Ascending aorta (tissue), 2 donors: ENCODE measurements around the gene RMI2. TPM values are rescaled to one million over a fixed set of nuclear protein-coding genes. Genes with fewer than 3 reads are reported as not detected.
A peak's percentile ranks its signal among the peaks of the same experiment; 100 is the strongest.

Experiments used
- DNase-seq, 2 donors: peaks; one replicate each; pipeline ENCODE4 v3.0.0-alpha.2; 2019; ENCODE audit warnings: low spot score in 2 of 2
- H3K27ac ChIP-seq, 2 donors: fragments of 200-600 bp; sonication (generic); one replicate each; pipeline ENCODE4 v1.5.1; 2016 to 2017; ENCODE audit warnings: mild to moderate bottlenecking in 1 of 2
- H3K27me3 ChIP-seq: fragments of 200-600 bp; sonication (generic); one replicate; pipeline ENCODE4 v1.5.1; 2017
- H3K36me3 ChIP-seq, 2 donors: fragments of 200-600 bp; sonication (generic); one replicate each; pipeline ENCODE4 v1.5.1; 2016
- H3K4me1 ChIP-seq, 2 donors: fragments of 200-600 bp; sonication (generic); one replicate each; pipeline ENCODE4 v1.5.1; 2016 to 2017; ENCODE audit warnings: mild to moderate bottlenecking in 1 of 2
- H3K4me3 ChIP-seq, 2 donors: fragments of 200-600 bp; sonication (generic); one replicate each; pipeline ENCODE4 v1.5.1; 2016 to 2017; ENCODE audit warnings: mild to moderate bottlenecking in 1 of 2
- H3K9me3 ChIP-seq, 2 donors: fragments of 200-600 bp; sonication (generic); one replicate each; pipeline ENCODE4 v1.5.1; 2016
- intact Hi-C: fragments of 100-400 bp; cut with DNase I; formaldehyde crosslinking; loops from one replicate; pipeline ENCODE4 v1.15.1; 2023
- total RNA-seq: library from RNA; depleted of rRNA; stranded (reverse); fragments of >200 nt; gene quantifications from one replicate; pipeline ENCODE4 v1.1.0, GENCODE V29; 2016
- TF ChIP-seq, protein P1 (sequence below), 3 experiments: fragments of 200-600 bp in 2 of 3; fragments of 450-650 bp in 1 of 3; sonication (generic) in 2 of 3; IDR thresholded peaks; one replicate each; pipeline ENCODE4 v1.5.1; 2016 to 2019; ENCODE audit warnings: antibody characterized with exemption in 3 of 3, mild to moderate bottlenecking in 1 of 3, moderate library complexity in 1 of 3

RMI2 gene
- total RNA-seq, 1 donor from 2014 or later = not detected

GRCh38 chr16:11355862-11356261 lies 10.6 kb downstream of the RMI2 start:
- DNase-seq = no peak
- TF ChIP-seq, protein P1, sequence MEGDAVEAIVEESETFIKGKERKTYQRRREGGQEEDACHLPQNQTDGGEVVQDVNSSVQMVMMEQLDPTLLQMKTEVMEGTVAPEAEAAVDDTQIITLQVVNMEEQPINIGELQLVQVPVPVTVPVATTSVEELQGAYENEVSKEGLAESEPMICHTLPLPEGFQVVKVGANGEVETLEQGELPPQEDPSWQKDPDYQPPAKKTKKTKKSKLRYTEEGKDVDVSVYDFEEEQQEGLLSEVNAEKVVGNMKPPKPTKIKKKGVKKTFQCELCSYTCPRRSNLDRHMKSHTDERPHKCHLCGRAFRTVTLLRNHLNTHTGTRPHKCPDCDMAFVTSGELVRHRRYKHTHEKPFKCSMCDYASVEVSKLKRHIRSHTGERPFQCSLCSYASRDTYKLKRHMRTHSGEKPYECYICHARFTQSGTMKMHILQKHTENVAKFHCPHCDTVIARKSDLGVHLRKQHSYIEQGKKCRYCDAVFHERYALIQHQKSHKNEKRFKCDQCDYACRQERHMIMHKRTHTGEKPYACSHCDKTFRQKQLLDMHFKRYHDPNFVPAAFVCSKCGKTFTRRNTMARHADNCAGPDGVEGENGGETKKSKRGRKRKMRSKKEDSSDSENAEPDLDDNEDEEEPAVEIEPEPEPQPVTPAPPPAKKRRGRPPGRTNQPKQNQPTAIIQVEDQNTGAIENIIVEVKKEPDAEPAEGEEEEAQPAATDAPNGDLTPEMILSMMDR (IDR thresholded peaks at IDR 0.05) = no peak
- no peaks in the 10 kb centered on the region for H3K36me3 ChIP-seq
- intact Hi-C loops = loop anchor here (5.0 kb wide), 1 partner anchor 394 kb away; no protein-coding TSS in a partner anchor
- H3K27me3 ChIP-seq = no peaks in the 10 kb centered on the region
- no peak overlapping the region for H3K27ac ChIP-seq
- no peaks in the 10 kb centered on the region for H3K9me3 ChIP-seq
- H3K4me3 ChIP-seq = no peak overlapping the region
- H3K4me1 ChIP-seq = peaks cover 3 to 12% of the 10 kb centered on the region in 2 donors

GRCh38 chr16:11356573-11357331 lies 11.5 kb downstream of the RMI2 start:
- H3K4me3 ChIP-seq = no peak overlapping the region
- intact Hi-C loops = loop anchor here (5.0 kb wide), 1 partner anchor 394 kb away; no protein-coding TSS in a partner anchor
- no peak for DNase-seq
- TF ChIP-seq, protein P1 (IDR thresholded peaks at IDR 0.05) = peak; percentile 24 to 51 (median 42)
- no peaks in the 10 kb centered on the region for H3K27me3 ChIP-seq
- peak overlapping the region; percentile 73 to 75 for H3K27ac ChIP-seq
- no peaks in the 10 kb centered on the region for H3K9me3 ChIP-seq
- no peaks in the 10 kb centered on the region for H3K36me3 ChIP-seq
- H3K4me1 ChIP-seq = peaks cover 3 to 12% of the 10 kb centered on the region in 2 donors

DNA sequence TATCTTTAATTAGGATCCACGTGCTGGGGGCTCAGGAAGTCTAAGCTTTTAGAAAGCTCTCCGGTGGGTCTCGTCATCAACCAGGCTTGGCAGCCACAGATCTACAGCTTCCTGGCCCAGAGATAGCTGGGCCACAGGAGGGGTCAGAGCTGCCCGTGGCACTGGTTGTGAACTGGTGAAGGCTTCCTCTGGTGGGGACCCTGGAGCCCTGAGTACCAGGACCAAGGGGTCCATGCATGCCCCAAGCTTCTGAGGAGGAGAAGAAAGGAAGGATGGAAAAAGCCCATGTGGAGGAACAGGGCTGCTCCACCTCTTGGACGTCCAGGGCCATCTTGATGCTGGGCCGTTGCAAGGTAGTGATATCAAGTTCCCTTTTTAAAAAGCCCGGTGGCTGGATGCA lies 13.3 kb downstream of the RMI2 start:
- Histone ChIP-seq H3K36me3 (no peaks in the 10 kb centered on the region), H3K27me3 (no peaks in the 10 kb centered on the region), H3K4me3 (no peak overlapping the region), H3K27ac (no peak overlapping the region), H3K9me3 (no peaks in the 10 kb centered on the region), H3K4me1 (peaks cover 3 to 12% of the 10 kb centered on the region in 2 donors)
- TF ChIP-seq, protein P1 (IDR thresholded peaks at IDR 0.05) = no peak
- intact Hi-C loops = loop anchor here (2.0 to 5.0 kb wide), 2 partner anchors 102 to 396 kb away; partner anchors contain the start of gene SOCS1
- DNase-seq = no peak

- Histone ChIP-seq H3K9me3 (no peaks in the 10 kb centered on the region), H3K27ac (no peak overlapping the region), H3K36me3 (no peaks in the 10 kb centered on the region), H3K27me3 (no peaks in the 10 kb centered on the region), H3K4me1 (peaks cover 3 to 12% of the 10 kb centered on the region in 2 donors), H3K4me3 (no peak overlapping the region)
- intact Hi-C loops = loop anchor here (2.0 to 5.0 kb wide), 2 partner anchors 103 to 397 kb away; partner anchors contain the start of gene SOCS1
- TF ChIP-seq, protein P1 (IDR thresholded peaks at IDR 0.05) = no peak
- no peak for DNase-seq
Observed at GRCh38 chr16:11359370-11359769, 14.1 kb downstream of the RMI2 start.

DNA sequence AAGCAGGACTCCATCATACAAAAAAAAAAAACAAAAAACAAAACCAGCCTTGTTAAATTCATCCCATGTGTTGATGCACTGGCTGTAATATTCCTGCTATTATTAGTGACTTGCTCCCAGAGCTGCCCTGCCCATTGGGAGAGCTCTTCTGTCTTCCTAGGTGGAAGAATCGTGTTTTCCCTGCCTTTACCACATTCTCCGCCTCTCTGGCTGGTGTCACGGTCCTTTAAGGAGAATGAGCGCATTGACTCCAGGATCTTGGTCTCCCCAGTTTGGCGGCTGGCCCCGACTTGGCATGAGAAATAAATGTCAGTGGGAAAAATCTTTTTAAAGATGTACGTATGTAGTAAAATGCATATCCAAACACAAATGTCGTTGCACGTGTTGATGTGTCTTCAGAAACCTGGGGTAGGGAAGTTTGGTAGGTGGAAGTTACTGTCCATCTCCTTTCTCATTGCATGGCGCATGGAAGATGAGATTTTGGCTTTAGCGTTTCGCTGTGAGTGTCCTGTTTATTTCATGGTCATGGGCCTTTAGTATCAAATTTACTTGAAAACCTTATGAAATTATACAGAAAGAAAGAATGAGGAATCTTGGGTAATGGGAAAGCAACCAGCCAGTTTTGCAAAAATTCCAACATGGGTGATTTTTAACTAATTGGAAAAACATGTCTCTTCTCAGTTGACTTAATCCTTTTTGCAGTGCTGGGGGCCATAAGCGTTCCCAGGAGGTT lies 15.5 kb downstream of the RMI2 start:
- TF ChIP-seq, protein P1 (IDR thresholded peaks at IDR 0.05) = no peak

More for the DNA sequence above, 15.5 kb downstream of the RMI2 start:
- H3K9me3 ChIP-seq = no peaks in the 10 kb centered on the region
- H3K27me3 ChIP-seq = no peaks in the 10 kb centered on the region
- intact Hi-C loops = no loop called here
- no peak overlapping the region for H3K27ac ChIP-seq
- no peak overlapping the region for H3K4me3 ChIP-seq
- DNase-seq = no peak
- peaks cover 3 to 12% of the 10 kb centered on the region in 2 donors for H3K4me1 ChIP-seq
- H3K36me3 ChIP-seq = no peaks in the 10 kb centered on the region
